Measurements from ENCODE around the gene CCL22.
A peak's percentile ranks its signal among the peaks of the same experiment; 100 is the strongest.
"Not testable (repeated sequence)": the region's sequence is repeated elsewhere in the genome, so short reads cannot be mapped to it uniquely, and the experiment has no call there.

Gene CCL22, protein sequence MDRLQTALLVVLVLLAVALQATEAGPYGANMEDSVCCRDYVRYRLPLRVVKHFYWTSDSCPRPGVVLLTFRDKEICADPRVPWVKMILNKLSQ

DNA sequence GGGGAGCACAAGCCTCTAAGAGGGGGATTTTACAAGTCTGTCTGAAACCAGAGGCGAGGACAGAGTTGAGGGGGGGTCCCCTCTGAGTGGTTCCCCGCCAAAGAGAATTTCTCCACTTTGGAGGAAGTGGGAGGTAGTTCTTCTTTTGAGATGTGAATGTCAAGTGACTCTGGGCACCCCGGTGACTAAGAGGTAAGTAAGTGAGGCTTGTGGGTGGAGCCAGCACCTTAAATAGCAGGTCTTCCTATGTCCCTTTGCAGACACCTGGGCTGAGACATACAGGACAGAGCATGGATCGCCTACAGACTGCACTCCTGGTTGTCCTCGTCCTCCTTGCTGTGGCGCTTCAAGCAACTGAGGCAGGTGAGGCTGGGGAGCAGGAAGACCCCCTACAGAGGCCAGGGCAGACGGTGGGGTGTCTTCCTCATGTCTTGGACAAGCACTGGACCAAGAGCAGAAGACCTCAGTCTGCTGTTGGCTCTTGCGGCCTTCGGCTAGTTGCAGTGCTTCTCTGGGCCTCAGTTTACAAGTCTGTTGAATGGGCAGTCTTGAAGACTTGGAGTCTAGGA lies at the start of gene CCL22:
Gene CCL22, plus strand, starts transcription at position 257 of the 569 bp plus-strand sequence. Its CDS starts 34 bp downstream, at position 291.
- peak; percentile 39 for DNase-seq

DNA sequence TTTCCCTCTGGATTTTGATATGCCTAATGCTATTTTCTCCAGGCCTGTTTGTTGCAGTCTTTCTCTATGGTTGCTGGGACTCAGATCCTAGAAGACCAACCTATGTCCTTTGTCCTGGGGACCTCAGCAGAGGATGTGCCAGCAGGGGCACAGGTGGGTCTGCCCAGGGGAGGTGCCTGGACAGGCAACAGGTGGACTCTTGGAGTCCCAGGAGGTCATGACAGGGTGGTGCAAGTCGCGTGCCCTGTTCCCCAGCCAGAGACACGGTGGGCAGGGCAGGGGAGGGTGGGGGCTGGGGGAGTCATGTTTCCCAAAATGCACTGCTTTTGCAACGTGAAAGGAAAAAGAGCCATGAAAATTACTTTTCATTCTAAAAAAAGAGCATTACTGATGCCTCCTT lies 47.8 kb upstream of the CCL22 start:
- DNase-seq: no peak

DNA sequence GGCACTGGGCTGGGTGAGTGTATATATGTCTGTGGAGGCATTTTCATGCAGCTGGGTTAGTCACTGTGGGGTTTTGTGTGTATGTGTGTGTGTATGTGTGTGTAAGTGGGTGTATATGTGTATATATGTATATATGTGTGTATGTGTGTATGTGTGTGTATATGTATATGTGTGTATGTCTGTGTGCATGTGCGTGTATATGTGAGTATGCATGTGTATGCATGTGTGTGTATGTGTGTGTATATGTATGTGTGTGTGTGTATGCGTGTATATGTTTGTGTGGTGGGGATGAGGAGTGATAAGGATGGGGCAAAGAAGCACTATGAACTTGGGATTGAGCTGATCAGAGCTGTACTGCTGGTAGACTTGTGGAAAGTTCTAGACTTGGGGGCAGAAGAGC lies 45.1 kb upstream of the CCL22 start:
- no peak for DNase-seq

DNA sequence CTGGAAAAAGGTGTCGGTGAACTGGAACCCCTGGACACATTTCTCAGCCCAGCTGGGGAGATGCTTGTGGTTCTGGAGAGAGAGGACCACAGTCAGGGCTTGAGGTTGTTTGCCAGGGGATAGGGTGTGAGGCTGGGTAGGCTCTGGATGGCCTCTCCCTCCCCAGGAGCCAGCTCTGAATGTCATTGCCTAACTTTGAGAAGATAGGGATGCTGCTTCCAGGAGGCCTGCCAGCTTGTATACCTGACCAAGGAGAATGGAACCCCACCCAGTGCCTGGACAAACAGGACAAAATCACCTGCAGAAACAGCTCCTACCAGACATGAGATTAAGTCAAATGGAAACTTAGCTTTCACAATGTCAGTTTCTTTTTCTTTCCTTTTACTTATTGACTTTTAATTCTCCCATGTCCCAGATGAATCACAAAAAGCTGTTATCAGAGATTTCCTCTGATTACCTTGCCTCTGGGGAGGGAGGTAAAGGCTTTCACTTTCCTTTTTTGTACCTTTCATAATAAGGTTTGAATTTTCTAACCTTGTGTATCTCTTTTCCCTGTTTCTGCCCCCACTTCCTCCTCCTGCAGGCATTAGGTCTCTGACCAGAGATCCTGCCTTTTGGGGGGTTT lies 44.3 kb upstream of the CCL22 start:
- DNase-seq: no peak

DNA sequence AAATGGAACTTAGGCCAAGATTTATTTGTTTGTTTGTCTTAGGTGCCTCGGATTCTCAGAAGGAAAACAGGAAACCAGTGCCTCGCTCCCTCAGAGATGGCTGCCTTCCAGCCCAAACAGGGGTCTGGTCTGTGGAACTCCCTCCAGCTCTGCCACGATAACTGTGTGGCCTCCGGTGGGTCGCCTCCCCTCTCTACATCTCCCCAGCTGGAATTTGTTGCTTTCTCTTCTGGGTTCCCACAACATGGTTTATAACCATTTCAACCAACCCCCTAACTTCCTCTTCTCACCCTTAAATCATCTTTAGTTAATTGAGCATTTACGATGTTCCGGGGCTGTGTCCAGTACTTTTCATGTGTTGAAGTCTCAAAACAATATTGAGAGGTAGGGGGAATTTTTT lies 43.2 kb upstream of the CCL22 start:
- DNase-seq: no peak

DNA sequence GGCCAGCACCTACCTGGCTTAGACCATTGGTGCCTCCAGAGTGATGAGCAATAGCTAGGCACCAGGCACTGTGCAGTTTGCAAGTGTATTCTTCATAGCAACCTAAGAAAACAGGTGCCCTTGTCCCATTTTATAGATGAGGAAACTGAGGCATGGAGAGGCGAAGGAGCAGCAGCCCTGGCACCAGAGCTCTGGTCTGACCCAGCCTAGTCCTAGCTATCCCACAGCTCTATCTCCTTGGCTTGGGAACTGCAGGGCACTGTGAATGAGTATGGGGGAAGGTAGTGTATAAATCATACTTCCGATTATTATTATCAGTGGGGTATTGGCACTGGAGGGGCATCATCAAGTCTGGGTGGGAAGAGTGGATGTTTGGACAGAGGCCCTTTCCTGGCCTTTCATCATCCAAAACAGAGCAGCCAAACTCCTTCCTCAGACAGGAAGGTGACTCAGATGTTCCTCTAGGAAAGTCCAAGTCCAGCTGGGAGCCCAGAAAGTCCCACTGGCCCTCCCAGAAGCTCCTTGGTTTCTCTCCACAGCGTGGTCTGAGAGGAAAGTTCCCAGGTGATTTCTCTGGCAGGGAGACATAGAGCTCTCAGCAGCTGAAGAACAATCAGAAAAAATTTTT lies 42.1 kb upstream of the CCL22 start:
- no peak for DNase-seq

DNA sequence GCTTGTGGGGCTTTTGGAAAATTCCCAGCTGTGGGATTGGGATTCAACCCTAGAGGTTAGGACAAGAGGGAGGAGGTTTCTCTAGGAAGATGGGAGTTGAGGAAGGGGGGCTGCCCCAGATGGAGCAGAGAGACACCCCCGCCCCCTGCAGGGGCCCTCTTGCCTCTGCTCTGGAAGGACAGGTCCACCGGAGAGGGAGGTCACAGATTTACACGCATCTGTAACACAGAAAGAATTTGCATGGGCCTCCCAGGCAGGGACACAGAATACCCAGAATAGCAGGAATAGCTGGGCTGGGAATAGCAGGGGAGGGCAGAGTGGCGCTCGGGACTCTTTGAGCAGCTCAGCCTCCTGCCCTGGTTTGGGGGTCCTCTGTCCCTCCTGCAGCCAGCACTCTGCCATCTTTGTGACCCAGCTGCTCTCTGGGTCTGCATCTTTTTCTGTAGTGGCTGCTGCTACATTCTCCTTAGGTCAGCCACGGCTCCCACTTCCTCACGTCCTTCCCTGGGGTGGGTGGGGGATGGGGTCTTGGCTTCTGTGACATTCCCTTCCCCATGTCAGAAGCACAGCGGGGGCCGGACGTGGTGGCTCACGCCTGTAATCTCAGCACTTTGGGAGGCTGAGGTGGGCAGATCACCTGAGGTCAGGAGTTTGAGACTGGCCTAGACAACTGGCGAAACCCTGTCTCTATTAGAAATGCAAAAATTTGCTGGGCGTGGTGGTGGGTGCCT lies 40.2 kb upstream of the CCL22 start:
- no peak for DNase-seq

DNA sequence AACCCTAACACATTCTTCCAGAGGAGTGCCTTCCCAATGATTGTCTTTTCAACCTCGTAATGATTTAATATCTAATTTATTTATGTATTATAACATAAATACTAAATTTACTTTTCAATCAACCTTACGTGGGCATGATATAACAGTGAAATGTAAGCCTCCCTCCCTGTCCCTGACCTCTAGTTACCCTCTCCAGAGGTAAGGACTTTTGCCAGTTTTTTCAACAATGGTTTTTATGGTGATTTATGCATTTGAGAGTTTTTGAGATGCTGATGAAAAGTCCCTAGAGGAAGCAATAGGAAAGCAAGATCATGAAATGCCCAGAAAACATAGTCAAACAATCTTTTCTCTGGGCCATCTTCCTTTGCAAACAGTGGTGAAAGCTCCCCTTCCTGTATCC lies 38.9 kb upstream of the CCL22 start:
- no peak for DNase-seq

DNA sequence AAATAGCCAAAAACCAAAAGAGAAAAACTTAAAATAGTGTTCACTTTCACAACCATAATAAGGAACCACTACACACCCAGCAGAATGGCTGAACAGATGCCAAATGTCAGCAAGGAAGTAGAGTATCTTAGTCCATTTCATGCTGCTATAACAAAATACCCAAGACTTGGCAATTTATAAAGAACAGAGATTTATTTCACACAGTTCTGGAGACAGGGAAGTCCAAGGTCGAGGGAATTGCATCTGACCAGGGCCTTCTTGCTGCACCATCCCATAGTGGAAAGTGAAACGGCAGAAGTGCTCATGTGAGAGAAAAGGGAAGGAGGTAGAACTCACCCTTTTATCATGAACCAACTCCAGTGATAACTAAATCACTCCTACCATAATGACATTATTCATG lies 33.8 kb upstream of the CCL22 start:
- no peak for DNase-seq

DNA sequence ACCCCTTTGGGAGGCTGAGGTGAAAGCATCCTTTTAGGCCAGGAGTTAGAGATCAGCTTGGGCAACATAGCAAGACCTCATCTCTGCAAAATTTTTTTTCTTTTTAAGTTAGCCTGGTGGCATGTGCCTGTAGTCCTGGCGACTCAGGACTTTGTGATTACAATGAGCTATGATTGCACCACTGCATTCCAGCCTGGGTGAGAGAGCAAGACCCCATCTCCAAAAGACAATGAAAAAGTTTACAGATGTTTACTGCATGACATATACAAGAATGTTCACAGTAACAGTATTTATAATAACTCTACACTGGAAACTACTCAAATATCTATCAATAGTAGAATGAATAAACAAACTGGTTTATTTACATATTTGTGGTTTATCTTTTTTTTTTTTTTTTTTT lies 33.1 kb upstream of the CCL22 start:
- no peak for DNase-seq

DNA sequence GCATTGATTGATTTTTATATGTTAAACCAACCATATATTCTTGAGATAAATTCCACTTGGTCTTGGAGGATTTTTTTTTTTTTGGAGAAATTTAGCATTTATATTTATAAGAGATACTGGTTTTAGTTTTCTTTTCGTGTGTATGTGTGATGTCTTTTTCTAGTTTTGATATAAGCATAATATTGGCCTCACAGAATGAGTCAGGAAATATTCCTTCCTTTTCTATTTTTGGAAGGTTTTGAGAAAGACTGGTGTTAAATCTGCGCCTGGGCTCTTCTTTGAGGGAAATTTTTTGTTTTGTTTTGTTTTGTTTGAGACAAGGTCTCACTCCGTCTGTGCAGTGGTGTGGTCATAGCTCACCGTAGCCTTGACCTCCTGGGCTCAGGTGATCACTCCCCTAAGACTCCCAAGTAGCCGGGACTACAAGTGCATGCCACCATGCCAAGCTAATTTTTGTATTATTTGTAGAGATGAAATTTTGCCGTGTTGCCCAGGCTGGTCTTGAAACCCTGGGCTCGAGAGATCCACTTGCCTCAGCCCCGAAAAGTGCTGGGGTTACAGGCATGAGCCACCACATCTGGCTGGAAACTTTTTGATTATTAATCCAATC lies 28.8 kb upstream of the CCL22 start:
- no peak for DNase-seq

DNA sequence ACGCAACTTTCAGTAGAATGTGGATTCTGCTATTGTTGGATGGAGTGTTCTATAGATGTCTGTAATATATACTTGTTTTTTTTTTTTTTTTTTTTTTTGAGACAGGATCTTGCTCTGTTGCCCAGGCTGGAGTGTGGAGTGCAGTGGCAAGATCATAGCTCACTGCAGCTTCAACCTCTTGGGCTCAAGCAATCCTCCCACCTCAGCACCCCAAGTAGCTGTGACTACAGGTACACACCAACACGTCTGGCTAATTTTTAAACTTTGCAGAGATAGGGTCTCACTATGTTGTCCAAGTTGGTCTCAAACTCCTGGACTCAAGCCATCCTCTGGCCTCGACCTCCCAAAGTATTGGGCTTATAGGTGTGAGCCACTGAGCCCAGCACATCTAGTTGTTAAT lies 27.2 kb upstream of the CCL22 start:
- no peak for DNase-seq

DNA sequence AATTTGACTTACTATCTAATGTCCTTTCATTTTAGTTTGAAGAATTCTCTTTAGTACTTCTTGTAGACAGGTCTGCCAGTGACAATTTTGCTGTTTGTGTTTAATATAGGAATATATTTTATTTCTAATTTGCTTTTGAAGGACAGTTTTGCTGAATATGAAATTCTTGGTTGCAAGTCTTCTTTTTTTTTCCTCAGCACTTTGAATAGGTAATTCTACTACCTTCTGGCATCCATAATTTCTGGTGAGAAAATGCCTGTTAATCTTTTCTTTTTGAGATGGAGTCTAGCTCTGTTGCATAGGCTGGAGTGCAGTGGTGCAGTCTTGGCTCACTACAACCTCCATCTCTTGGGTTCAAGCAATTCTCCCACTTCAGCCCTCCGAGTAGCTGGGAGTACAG lies 25.2 kb upstream of the CCL22 start:
- no peak for DNase-seq

DNA sequence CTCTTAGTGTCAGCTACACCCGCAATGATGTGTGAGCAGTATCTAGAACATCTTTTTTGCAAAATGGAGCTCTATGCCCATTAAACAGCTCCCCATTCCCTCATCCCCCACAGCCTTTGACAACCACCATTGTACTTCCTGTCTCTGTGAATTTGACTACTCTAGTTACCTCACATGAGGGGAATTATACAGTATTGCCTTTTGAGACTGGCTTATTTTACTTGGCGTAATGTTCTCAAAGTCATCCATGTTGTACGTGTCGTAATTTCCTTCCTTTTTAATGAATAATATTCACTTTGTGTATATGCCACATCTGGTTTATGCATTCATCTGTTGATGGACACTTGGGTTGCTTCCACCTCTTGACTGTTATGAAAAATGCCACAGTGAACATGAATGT lies 23.2 kb upstream of the CCL22 start:
- no peak for DNase-seq

DNA sequence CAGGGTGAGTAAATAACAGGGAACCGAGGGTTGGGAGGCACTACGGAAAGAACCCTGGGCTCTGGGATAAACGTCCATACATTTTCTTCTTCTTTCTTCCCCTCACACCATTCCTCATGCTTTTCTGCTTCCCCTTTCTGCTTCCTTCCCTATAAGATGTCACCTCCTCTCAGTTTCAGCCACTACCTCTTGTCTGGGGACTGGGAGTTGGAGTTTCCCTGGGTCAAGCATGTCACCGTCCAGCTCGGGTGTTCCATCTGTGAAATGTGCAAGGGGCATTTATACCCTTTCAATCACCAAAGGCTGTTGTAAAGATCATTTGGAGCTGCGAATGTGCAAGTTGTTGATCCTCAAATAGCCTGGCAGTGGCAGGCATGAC lies 17.5 kb upstream of the CCL22 start:
- no peak for DNase-seq

DNA sequence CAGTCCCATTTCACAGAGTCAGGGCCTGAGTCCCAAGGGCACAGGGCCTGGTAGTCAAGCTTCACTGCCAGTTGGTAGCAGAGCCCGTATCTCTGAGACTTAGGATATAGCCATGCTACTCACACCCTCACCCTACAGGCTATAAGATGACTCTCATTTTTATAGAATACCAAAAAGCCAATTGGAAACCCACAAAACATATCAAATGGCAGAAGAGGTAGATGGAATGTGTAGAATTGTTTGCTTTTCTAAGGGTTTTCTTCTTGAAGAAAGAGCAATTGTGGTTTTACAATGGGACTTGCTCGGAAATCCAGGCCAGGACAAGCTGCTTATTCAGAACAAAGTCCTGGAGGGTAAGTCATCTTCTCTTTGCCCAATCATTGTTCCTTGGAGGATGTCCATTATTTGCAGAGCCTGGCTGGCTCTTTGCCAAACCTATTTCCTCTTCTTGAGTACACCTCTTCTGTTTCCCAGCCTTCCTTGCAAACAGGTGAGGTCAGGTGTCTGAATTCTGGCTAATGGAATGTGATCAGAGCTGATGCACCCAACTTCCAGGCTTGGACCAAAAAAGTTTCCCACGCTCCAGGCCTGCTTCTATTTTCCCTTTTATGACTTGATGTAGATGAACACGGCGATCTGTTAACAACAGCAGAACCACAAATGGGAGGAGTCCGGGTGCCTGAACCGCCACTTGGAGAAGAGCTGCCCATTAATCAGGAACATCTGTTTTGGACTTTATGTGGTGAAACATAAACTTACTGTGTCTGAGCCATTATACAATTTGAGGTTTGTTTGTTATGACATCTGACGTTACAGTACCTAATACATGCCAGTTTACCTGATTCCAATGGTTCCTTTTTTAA lies 16.9 kb upstream of the CCL22 start:
- no peak for DNase-seq

DNA sequence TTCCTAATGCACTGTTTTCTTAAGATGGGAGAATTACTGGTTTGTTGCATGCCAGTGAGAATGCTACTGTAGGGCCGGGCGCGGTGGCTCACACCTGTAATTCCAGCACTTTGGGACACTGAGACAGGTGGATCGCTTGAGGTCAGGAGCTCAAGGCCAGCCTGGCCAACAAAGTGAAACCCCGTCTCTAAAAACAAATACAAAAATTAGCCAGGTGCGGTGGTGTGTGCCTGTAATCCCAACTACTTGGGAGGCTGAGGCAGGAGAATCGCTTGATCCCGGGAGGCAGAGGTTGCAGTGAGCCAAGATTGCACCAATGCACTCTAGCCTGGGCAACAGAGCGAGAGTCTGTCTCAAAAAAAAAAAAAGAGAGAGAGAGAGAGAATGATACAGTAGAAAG lies 16.0 kb upstream of the CCL22 start:
- DNase-seq: not testable (repeated sequence)

DNA sequence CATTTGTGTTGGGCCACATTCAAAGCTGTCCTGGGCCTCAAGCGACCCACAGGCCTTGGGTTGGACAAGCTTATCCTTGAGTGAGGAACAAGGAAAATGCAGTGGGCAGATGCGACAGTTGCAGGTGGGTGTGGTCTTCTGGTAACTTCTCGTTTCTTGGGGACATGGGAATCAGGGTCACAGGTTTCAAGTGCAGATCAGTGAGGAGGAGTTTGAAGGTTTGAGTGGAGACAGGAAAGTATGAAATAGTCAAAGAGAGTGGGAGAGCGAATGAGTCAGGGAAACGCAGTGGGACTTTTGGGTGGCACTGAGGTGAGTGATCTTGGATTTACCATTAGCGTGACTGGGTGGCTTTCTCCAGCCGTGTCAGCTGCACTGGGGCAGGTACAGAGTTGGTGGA lies 15.4 kb upstream of the CCL22 start:
- no peak for DNase-seq

DNA sequence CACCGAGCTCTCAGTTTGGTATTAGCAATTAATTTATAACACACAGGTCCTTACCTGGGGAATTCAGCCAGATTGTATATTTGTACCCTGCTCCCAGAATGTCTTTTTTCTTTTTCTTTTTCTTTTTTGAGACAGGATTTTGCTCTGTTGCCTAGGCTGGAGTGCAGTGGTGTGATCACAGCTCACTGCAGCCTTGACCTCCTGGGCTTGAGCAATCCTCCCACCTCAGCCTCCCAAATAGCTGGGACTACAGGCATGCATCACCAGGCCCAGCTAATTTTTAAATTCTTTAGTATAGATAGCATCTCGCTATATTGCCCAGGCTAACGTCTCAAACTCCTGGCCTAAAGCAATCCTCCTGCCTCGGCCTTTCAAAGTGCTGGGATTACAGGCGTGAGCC lies 14.5 kb upstream of the CCL22 start:
- DNase-seq: not testable (repeated sequence)

DNA sequence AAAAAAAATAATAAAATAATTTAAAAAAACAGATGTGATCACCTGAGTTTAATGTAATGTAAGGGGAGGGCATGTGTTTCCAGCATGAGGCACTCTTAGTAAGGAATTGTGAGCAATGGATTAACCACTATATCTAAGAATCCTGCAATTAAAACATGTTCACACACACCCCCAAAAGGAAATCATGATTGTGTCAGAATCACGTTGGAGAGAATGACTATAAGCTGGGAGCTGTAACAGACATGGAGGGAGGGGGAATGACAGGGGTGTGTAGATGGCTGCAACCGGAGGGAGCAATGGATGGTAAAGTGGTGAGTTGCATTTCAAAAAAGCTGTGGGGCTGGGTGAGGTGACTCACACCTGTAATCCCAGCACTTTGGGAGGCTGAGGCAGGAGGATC lies 13.6 kb upstream of the CCL22 start:
- no peak for DNase-seq

DNA sequence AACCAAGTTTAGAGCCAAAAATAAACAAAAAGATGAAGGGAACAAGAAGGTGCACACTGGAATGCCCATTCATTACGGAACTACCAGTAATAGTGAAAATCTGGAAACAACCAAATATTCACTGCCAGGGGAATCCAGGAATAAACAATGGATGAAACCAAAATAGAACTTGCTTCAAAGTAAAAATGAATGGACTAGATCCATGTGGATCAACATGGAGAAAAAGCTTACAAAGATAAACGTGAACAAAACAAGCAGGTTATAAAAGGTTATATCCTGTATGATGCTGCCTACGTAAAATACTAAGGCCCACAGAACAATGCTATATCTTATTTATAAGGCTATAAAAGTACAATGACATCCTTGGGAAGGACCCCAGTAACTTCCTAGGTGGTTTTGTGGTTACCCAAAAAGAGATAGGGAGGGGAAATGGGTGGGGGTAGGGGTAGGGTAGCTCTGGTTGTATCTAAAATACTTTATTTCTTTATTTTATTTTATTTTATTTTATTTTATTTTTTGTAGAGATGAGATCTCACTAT lies 12.8 kb upstream of the CCL22 start:
- no peak for DNase-seq

DNA sequence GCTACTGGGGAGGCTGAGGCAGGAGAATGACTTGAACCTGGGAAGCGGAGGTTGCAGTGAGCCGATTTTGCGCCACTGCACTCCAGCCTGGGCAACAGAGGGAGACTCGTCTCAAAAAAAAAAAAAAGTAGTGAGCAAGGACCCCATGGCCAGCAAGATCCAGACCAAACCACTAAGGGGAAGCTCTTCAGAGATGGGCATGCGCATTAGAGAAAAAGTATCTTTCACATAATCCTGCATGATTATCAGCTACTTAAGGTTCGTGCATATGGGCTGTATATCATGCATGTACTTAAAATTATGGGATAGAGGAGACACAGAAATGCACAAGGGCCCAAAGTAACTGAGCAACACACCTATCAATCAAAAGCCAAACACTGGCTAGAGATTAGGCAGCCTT lies 10.7 kb upstream of the CCL22 start:
- no peak for DNase-seq

Data from stimulated activated CD4-positive, alpha-beta T cell treated with anti-CD3 and anti-CD28 coated beads, Interleukin-1b, Interleukin-23, amount 100 ng/mL, for 48 hours (primary cell).